Nephron progenitor cell (in vitro differentiated cells): Measurements from ENCODE around the gene C2orf92.
A peak's percentile ranks its signal among the peaks of the same experiment; 100 is the strongest.

ENCODE experiments used
- DNase-seq: peaks from one replicate; pipeline ENCODE4 v3.0.0; 2021
- H3K27ac Mint-ChIP-seq: 2 replicates; pipeline ENCODE4 v1.8.0; 2021; ENCODE audit warnings: mild to moderate bottlenecking, moderate library complexity, mixed read lengths
- H3K27me3 Mint-ChIP-seq: 2 replicates; pipeline ENCODE4 v1.8.0; 2021; ENCODE audit warnings: mild to moderate bottlenecking, low read depth, mixed read lengths; ENCODE audit not compliant: poor library complexity
- H3K36me3 Mint-ChIP-seq: 2 replicates; pipeline ENCODE4 v1.8.0; 2021; ENCODE audit warnings: low read depth, mixed read lengths
- H3K4me1 Mint-ChIP-seq: 2 replicates; pipeline ENCODE4 v1.8.0; 2021; ENCODE audit warnings: mixed read lengths
- H3K4me3 Mint-ChIP-seq: 2 replicates; pipeline ENCODE4 v1.8.0; 2021; ENCODE audit warnings: mild to moderate bottlenecking, moderate library complexity, mixed read lengths
- H3K9me3 Mint-ChIP-seq: 2 replicates; pipeline ENCODE4 v1.8.0; 2021; ENCODE audit warnings: mild to moderate bottlenecking, moderate library complexity, mixed read lengths
- CTCF ChIP-seq: fragments of 200-600 bp; sonication (generic); IDR thresholded peaks from 2 replicates; pipeline ENCODE4 v1.5.0; 2021; ENCODE audit warnings: antibody characterized with exemption

Gene C2orf92

GRCh38 chr2:97712693-97713295, 43.3 kb downstream of the C2orf92 start:
- H3K4me1 Mint-ChIP-seq = peaks cover 67% of the 10 kb centered on the region
- H3K27me3 Mint-ChIP-seq = peaks cover 3% of the 10 kb centered on the region
- DNase-seq = no peak
- no peaks in the 10 kb centered on the region for H3K9me3 Mint-ChIP-seq
- no peak overlapping the region for H3K27ac Mint-ChIP-seq
- no peaks in the 10 kb centered on the region for H3K36me3 Mint-ChIP-seq
- H3K4me3 Mint-ChIP-seq = no peak overlapping the region
- no peak for TF ChIP-seq CTCF

GRCh38 chr2:97713296-97714083, 44.0 kb downstream of the C2orf92 start, which contains the start of gene ZAP70:
Gene ZAP70, plus strand, starts transcription at chr2:97713576. Its CDS starts 10,461 bp downstream, at chr2:97724037.
- DNase-seq = no peak
- H3K27me3 Mint-ChIP-seq = peaks cover 3% of the 10 kb centered on the region
- H3K9me3 Mint-ChIP-seq = no peaks in the 10 kb centered on the region
- H3K27ac Mint-ChIP-seq = peak within 1 kb of the TSS; percentile 96
- TF ChIP-seq CTCF = no peak
- peaks cover 74% of the 10 kb centered on the region for H3K4me1 Mint-ChIP-seq
- H3K36me3 Mint-ChIP-seq = no peaks in the 10 kb centered on the region
- no peak within 1 kb of the TSS for H3K4me3 Mint-ChIP-seq

GRCh38 chr2:97714084-97714949, 44.8 kb downstream of the C2orf92 start:
- no peak overlapping the region for H3K27ac Mint-ChIP-seq
- H3K36me3 Mint-ChIP-seq = no peaks in the 10 kb centered on the region
- peaks cover 7% of the 10 kb centered on the region for H3K27me3 Mint-ChIP-seq
- no peak overlapping the region for H3K4me3 Mint-ChIP-seq
- DNase-seq = no peak
- no peaks in the 10 kb centered on the region for H3K9me3 Mint-ChIP-seq
- no peak for TF ChIP-seq CTCF
- H3K4me1 Mint-ChIP-seq = peaks cover 82% of the 10 kb centered on the region

- H3K27me3 Mint-ChIP-seq = peaks cover 9% of the 10 kb centered on the region
- TF ChIP-seq CTCF = no peak
- H3K4me1 Mint-ChIP-seq = peaks cover 86% of the 10 kb centered on the region
- no peak overlapping the region for H3K4me3 Mint-ChIP-seq
- H3K27ac Mint-ChIP-seq = peak overlapping the region; percentile 42
- no peak for DNase-seq
- H3K36me3 Mint-ChIP-seq = no peaks in the 10 kb centered on the region
- H3K9me3 Mint-ChIP-seq = no peaks in the 10 kb centered on the region
Measured at GRCh38 chr2:97714950-97715652, 45.6 kb downstream of the C2orf92 start.

GRCh38 chr2:97715951-97716694, 46.6 kb downstream of the C2orf92 start:
- DNase-seq = no peak
- no peaks in the 10 kb centered on the region for H3K9me3 Mint-ChIP-seq
- no peaks in the 10 kb centered on the region for H3K36me3 Mint-ChIP-seq
- TF ChIP-seq CTCF = no peak
- H3K4me1 Mint-ChIP-seq = peaks cover 92% of the 10 kb centered on the region
- H3K27me3 Mint-ChIP-seq = peaks cover 12% of the 10 kb centered on the region
- H3K27ac Mint-ChIP-seq = peak overlapping the region; percentile 80
- no peak overlapping the region for H3K4me3 Mint-ChIP-seq
